Neural progenitor cell (in vitro differentiated cells): ENCODE measurements around the gene CLTB.
"Not testable (repeated sequence)": the region's sequence is repeated elsewhere in the genome, so short reads cannot be mapped to it uniquely, and the experiment has no call there.

Source experiments
- CTCF ChIP-seq: fragments of 200-600 bp; sonication (generic); IDR thresholded peaks from 2 replicates; pipeline ENCODE4 v1.5.1; 2017; ENCODE audit warnings: antibody characterized with exemption, mild to moderate bottlenecking
- EZH2 ChIP-seq: fragments of 200-600 bp; sonication (generic); IDR thresholded peaks from 2 replicates; pipeline ENCODE4 v1.6.1; 2017; ENCODE audit warnings: antibody characterized with exemption, mild to moderate bottlenecking, moderate library complexity
- EZH2phosphoT487 ChIP-seq: fragments of 200-600 bp; sonication (generic); IDR thresholded peaks from 2 replicates; pipeline ENCODE4 v1.6.1; 2017; ENCODE audit warnings: antibody characterized with exemption

DNA sequence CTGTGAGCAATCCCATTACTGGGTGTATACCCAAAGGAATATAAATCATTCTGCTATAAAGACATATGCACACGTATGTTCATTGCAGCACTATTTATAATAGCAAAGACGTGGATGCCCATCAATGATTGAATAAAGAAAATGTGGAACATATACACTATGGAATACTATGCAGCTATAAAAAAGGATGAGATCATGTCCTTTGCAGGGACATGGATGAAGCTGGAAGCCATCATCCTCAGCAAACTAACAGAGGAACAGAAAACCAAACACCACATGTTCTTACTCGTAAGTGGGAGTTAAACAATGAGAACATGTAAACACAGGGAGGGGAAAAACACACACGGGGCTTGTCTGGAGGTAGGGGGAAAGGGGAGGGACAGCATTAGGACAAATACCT lies 26.6 kb upstream of the CLTB start:
- not testable (repeated sequence) for TF ChIP-seq CTCF, EZH2, EZH2phosphoT487
